Activated naive CD4-positive, alpha-beta T cell treated with anti-CD3 and anti-CD28 coated beads, Interleukin-2, amount 50 U/mL, for 24 hours (primary cell): Measurements from ENCODE around the gene UBE3D.
"Not testable (repeated sequence)": the region's sequence is repeated elsewhere in the genome, so short reads cannot be mapped to it uniquely, and the experiment has no call there.

Experiments used
- H3K27ac Mint-ChIP-seq: one replicate; pipeline ENCODE4 v1.8.0; 2021; ENCODE audit warnings: mild to moderate bottlenecking, mixed read lengths
- H3K27me3 Mint-ChIP-seq: one replicate; pipeline ENCODE4 v1.8.0; 2021; ENCODE audit warnings: mixed read lengths
- H3K36me3 Mint-ChIP-seq: one replicate; pipeline ENCODE4 v1.8.0; 2021; ENCODE audit warnings: mixed read lengths
- H3K4me1 Mint-ChIP-seq: one replicate; pipeline ENCODE4 v1.8.0; 2021; ENCODE audit warnings: mixed read lengths
- H3K4me3 Mint-ChIP-seq: one replicate; pipeline ENCODE4 v1.8.0; 2021; ENCODE audit warnings: mild to moderate bottlenecking, mixed read lengths
- H3K9me3 Mint-ChIP-seq: one replicate; pipeline ENCODE4 v1.8.0; 2021; ENCODE audit warnings: mixed read lengths

UBE3D gene

GRCh38 chr6:82917346-82918064, 148.1 kb downstream of the UBE3D start:
- H3K9me3 Mint-ChIP-seq, result no peaks in the 10 kb centered on the region
- H3K4me3 Mint-ChIP-seq, result no peak overlapping the region
- H3K36me3 Mint-ChIP-seq, result peaks cover 27% of the 10 kb centered on the region
- H3K27ac Mint-ChIP-seq, result no peak overlapping the region
- no peaks in the 10 kb centered on the region for H3K27me3 Mint-ChIP-seq
- no peaks in the 10 kb centered on the region for H3K4me1 Mint-ChIP-seq

DNA sequence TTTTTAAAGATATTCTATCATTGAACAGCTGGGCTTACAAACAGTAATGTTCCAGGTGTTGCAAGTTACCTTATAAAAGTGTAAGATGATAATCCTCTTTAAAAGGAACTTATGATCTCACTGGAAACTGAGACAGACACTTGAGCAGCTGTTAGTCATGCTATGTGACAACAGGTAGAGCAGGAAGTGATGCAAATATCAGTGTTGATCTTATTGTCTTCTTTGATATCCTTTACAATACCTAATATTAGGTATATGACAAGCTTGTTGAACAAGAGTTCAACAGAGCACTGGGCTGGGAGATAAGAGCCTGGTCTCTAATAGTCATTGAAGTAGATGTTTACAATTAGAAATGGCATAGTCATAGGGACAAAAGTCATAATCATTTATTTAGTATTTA, 150.0 kb downstream of the UBE3D start:
- Mint-ChIP-seq H3K27ac (no peak overlapping the region), H3K4me3 (no peak overlapping the region)

GRCh38 chr6:82914511-82914910, 151.1 kb downstream of the UBE3D start:
- Mint-ChIP-seq H3K4me3 (no peak overlapping the region), H3K36me3 (peaks cover 19% of the 10 kb centered on the region), H3K27me3 (no peaks in the 10 kb centered on the region), H3K9me3 (no peaks in the 10 kb centered on the region), H3K4me1 (no peaks in the 10 kb centered on the region), H3K27ac (no peak overlapping the region)

More for the DNA sequence above, 150.0 kb downstream of the UBE3D start:
- Mint-ChIP-seq H3K4me1 (no peaks in the 10 kb centered on the region), H3K9me3 (no peaks in the 10 kb centered on the region), H3K27me3 (no peaks in the 10 kb centered on the region), H3K36me3 (peaks cover 22% of the 10 kb centered on the region)

- H3K36me3 Mint-ChIP-seq, result peaks cover 13% of the 10 kb centered on the region
- no peaks in the 10 kb centered on the region for H3K4me1 Mint-ChIP-seq
- no peaks in the 10 kb centered on the region for H3K27me3 Mint-ChIP-seq
- H3K4me3 Mint-ChIP-seq, result no peak overlapping the region
- H3K9me3 Mint-ChIP-seq, result no peaks in the 10 kb centered on the region
- no peak overlapping the region for H3K27ac Mint-ChIP-seq
These were observed 154.8 kb downstream of the UBE3D start for GRCh38 chr6:82910820-82911219.

DNA sequence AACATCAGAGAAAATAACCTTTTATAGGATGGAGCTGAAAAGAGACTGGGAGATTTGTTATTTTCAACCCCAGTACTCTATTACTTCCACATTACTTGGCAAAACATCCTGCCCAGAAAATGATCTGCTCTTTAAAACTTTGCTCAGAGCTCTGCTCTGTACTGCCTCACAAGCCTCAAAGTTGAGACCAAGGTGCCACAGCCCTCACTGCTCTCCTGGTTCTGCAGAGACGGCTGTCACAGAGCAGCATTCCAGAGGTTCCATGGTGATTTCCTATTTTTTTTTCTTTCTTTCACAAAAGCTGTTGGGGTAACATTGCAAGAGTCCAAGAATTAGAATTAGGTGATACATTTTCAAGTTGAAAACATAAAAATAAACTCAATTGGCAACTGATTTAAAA, 155.2 kb downstream of the UBE3D start:
- no peaks in the 10 kb centered on the region for H3K9me3 Mint-ChIP-seq
- peaks cover 13% of the 10 kb centered on the region for H3K36me3 Mint-ChIP-seq
- H3K27me3 Mint-ChIP-seq, result no peaks in the 10 kb centered on the region
- H3K4me3 Mint-ChIP-seq, result no peak overlapping the region
- H3K27ac Mint-ChIP-seq, result no peak overlapping the region
- H3K4me1 Mint-ChIP-seq, result no peaks in the 10 kb centered on the region

DNA sequence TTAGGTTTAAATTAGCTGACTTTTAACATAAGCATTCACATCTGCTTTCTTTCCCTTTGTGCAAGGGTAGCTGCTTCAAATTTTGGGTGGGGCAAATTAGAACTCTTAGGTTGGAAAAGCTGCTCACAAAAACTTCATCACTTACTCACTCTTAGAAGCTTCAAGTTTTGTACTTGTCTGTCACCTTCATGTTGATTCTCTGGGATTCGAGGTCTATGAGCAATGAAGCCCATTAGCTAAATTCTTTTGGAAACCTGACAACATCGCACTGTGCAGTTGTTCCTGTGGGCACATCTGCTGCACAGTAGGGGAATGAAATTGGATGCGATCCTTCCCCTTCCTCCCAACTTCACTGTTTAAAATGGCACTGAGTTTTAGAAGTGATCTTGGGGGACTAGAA, 156.1 kb downstream of the UBE3D start:
- Mint-ChIP-seq H3K4me1 (no peaks in the 10 kb centered on the region), H3K36me3 (peaks cover 12% of the 10 kb centered on the region), H3K27ac (no peak overlapping the region), H3K27me3 (no peaks in the 10 kb centered on the region), H3K4me3 (no peak overlapping the region), H3K9me3 (no peaks in the 10 kb centered on the region)

DNA sequence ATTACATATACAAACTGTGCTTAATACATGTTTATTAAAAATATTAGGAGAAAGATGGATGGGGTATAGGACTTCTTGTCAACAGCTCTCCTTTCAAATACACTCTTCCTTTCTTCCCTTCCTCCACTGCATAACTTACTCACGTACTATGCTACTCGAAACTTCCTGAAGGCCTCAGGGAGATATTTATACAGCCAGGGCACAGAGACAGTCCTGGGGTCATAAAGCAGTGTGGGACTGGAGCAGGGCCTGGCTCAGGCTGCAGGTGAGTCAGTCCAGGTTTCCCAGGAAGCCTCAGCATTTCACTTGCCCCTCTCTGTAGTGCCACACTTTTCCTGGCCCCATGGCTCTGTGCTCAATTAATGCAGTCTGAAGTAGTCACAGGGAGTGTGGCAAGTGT, 157.0 kb downstream of the UBE3D start:
- Mint-ChIP-seq H3K4me1 (no peaks in the 10 kb centered on the region), H3K9me3 (no peaks in the 10 kb centered on the region), H3K27ac (no peak overlapping the region), H3K4me3 (no peak overlapping the region), H3K27me3 (no peaks in the 10 kb centered on the region), H3K36me3 (peaks cover 9% of the 10 kb centered on the region)

- Mint-ChIP-seq H3K4me3 (no peak overlapping the region), H3K4me1 (no peaks in the 10 kb centered on the region), H3K27ac (no peak overlapping the region), H3K9me3 (no peaks in the 10 kb centered on the region), H3K27me3 (no peaks in the 10 kb centered on the region), H3K36me3 (peaks cover 11% of the 10 kb centered on the region)
These were observed 158.7 kb downstream of the UBE3D start for GRCh38 chr6:82906951-82907350.

DNA sequence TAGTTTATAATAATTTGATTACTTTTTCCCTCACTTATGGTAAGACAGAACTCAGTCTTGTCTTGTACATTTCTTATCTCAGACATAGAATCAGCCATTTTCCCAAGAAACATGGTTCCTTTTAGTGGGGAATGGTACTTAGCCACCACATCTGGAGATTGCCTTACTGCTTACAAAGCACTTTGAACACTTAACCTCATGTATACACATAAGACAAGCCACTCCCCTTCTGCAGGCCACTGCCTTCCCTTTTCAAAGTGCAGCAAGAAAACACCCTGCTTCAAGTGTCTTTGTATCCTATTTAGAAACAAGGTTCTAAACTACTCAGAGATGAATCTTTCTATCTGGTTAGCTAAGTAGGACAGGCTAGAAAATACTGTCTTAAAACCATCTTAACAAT, 159.2 kb downstream of the UBE3D start:
- Mint-ChIP-seq H3K4me1 (no peaks in the 10 kb centered on the region), H3K9me3 (no peaks in the 10 kb centered on the region)

DNA sequence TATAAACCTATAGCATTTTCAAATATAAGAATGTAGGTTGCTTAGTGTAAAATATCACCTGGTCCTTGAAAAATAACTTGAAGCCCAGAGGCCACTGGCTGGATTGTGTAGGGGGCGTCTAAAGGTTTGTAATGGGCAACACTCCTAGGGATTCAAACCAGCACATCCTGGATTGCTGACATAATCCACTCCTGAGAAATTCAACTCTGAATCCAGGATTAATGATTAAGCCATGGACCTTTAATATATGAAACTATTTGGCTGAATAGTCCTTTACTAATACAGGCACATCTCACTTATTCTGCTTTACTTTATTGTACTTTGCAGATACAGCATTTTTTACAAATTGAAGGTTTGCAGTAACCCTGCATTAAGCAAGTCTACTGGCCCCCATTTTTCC, 160.8 kb downstream of the UBE3D start:
- no peak overlapping the region for H3K27ac Mint-ChIP-seq
- H3K4me1 Mint-ChIP-seq, result no peaks in the 10 kb centered on the region
- H3K9me3 Mint-ChIP-seq, result no peaks in the 10 kb centered on the region
- no peaks in the 10 kb centered on the region for H3K27me3 Mint-ChIP-seq
- H3K36me3 Mint-ChIP-seq, result peaks cover 9% of the 10 kb centered on the region
- H3K4me3 Mint-ChIP-seq, result no peak overlapping the region

More for the DNA sequence above, 159.2 kb downstream of the UBE3D start:
- Mint-ChIP-seq H3K36me3 (peaks cover 10% of the 10 kb centered on the region), H3K27me3 (no peaks in the 10 kb centered on the region), H3K4me3 (no peak overlapping the region), H3K27ac (no peak overlapping the region)

GRCh38 chr6:82904257-82904656, 161.4 kb downstream of the UBE3D start:
- peaks cover 9% of the 10 kb centered on the region for H3K36me3 Mint-ChIP-seq
- H3K27ac Mint-ChIP-seq, result no peak overlapping the region
- H3K9me3 Mint-ChIP-seq, result no peaks in the 10 kb centered on the region
- H3K4me1 Mint-ChIP-seq, result no peaks in the 10 kb centered on the region
- H3K4me3 Mint-ChIP-seq, result no peak overlapping the region
- no peaks in the 10 kb centered on the region for H3K27me3 Mint-ChIP-seq

- no peaks in the 10 kb centered on the region for H3K27me3 Mint-ChIP-seq
- H3K36me3 Mint-ChIP-seq, result peaks cover 8% of the 10 kb centered on the region
- H3K27ac Mint-ChIP-seq, result no peak overlapping the region
- H3K9me3 Mint-ChIP-seq, result no peaks in the 10 kb centered on the region
- no peak overlapping the region for H3K4me3 Mint-ChIP-seq
- H3K4me1 Mint-ChIP-seq, result no peaks in the 10 kb centered on the region
These were observed 163.4 kb downstream of the UBE3D start for GRCh38 chr6:82902290-82902689.

GRCh38 chr6:82894653-82895259, 170.9 kb downstream of the UBE3D start:
- Mint-ChIP-seq H3K27me3 (no peaks in the 10 kb centered on the region), H3K27ac (no peak overlapping the region), H3K9me3 (peaks cover 5% of the 10 kb centered on the region), H3K4me1 (no peaks in the 10 kb centered on the region), H3K36me3 (peaks cover 13% of the 10 kb centered on the region), H3K4me3 (no peak overlapping the region)

DNA sequence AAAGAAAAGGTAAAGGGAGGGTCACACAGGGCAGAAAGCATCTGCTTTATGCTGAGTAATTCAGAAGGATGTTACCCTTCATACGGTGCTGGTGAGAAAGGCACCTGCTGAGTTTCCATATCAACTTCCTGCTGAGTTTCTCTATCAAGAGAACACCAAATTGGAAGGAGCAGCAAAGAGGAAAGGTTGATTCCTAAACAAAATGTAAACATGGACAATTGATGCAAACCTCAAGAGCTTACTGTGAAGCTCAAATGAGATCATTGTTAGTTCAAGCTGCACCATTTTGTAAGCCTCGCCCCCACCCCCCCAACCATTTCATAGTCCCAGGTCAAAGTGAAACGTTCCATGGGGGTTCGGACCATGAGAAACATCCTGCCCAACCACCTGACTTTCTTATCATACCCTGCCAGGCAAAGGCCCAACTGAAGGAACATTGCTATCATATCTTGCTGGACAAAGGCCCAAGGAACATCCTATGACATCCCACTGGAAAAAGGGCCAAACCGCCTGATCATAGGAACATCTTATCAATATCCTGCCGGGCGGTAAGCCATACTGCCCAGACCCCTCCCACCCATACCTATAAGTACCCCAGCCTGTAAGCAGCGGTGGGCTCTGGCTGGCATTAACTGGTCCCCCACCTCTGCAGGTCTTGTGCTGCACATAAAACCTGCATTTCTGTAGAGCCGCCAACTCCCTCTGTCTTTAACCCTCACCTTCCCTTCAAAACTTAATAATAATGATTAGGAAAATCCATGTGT, 171.6 kb downstream of the UBE3D start:
- H3K9me3 Mint-ChIP-seq, result peaks cover 5% of the 10 kb centered on the region
- no peaks in the 10 kb centered on the region for H3K4me1 Mint-ChIP-seq
- peaks cover 11% of the 10 kb centered on the region for H3K36me3 Mint-ChIP-seq
- no peak overlapping the region for H3K27ac Mint-ChIP-seq
- H3K4me3 Mint-ChIP-seq, result no peak overlapping the region
- no peaks in the 10 kb centered on the region for H3K27me3 Mint-ChIP-seq

DNA sequence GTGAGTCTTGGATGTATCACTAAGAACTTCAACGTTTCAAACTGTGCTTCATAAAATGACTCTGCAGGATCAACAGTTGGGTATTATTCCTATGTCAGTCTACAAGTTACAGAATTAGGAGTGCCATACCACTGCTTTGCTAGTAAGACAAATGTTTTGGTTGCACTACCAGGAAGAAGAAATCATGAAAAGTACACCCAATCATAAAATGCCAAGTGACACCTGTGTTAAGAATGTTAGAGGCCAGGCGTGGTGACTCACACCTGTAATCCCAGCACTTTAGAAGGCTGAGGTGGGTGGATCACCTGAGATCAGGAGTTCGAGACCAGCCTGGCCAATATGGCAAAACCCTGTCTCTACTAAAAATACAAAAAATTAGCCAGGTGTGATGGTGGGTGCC, 174.1 kb downstream of the UBE3D start:
- not testable (repeated sequence) for H3K36me3 Mint-ChIP-seq, H3K4me1 Mint-ChIP-seq, H3K4me3 Mint-ChIP-seq, H3K27me3 Mint-ChIP-seq, H3K9me3 Mint-ChIP-seq, H3K27ac Mint-ChIP-seq

DNA sequence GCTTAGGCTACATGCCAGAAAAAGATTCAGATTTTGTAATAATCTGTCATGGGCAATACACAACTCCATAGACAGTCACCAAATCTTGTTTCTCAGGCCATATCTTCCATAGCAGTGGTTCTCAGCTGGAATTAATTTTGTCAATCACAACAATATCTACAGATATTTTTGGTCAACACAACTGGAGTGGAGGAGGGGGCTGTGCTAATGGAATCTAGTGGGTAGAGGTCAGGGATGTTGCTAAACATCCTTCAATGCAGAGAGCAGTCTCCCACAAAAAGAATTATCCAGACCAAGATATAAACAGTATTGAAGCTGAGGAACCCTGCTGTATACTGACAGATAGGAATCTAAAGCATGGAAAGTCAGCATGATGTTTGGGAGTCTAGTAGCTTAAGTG, 174.6 kb downstream of the UBE3D start:
- Mint-ChIP-seq H3K4me3 (no peak overlapping the region), H3K9me3 (peaks cover 5% of the 10 kb centered on the region), H3K4me1 (no peaks in the 10 kb centered on the region), H3K27me3 (no peaks in the 10 kb centered on the region), H3K36me3 (peaks cover 10% of the 10 kb centered on the region), H3K27ac (no peak overlapping the region)
